Endothelial cell (in vitro differentiated cells): ENCODE measurements around the gene NIPAL3. TPM values are rescaled to one million over a fixed set of nuclear protein-coding genes. Genes with fewer than 3 reads are reported as not detected.

Source experiments
- DNase-seq: peaks from one replicate; pipeline ENCODE4 v3.0.0; 2021; ENCODE audit warnings: low spot score
- H3K27ac Mint-ChIP-seq: one replicate; pipeline ENCODE4 v1.8.0; 2021; ENCODE audit warnings: mixed read lengths, inconsistent platforms; ENCODE audit not compliant: unreplicated experiment
- H3K27me3 Mint-ChIP-seq: one replicate; pipeline ENCODE4 v1.8.0; 2021; ENCODE audit warnings: mild to moderate bottlenecking, moderate library complexity, mixed read lengths, inconsistent platforms; ENCODE audit not compliant: unreplicated experiment
- H3K36me3 Mint-ChIP-seq: one replicate; pipeline ENCODE4 v1.8.0; 2021; ENCODE audit warnings: mild to moderate bottlenecking, low read depth, mixed read lengths, inconsistent platforms; ENCODE audit not compliant: unreplicated experiment
- H3K4me1 Mint-ChIP-seq: one replicate; pipeline ENCODE4 v1.8.0; 2021; ENCODE audit warnings: mild to moderate bottlenecking, mixed read lengths, inconsistent platforms; ENCODE audit not compliant: unreplicated experiment
- H3K4me3 Mint-ChIP-seq: one replicate; pipeline ENCODE4 v1.8.0; 2021; ENCODE audit warnings: mild to moderate bottlenecking, mixed read lengths, inconsistent platforms; ENCODE audit not compliant: unreplicated experiment
- H3K9me3 Mint-ChIP-seq: one replicate; pipeline ENCODE4 v1.8.0; 2021; ENCODE audit warnings: mixed read lengths, inconsistent platforms; ENCODE audit not compliant: unreplicated experiment
- CTCF ChIP-seq: fragments of 200-600 bp; sonication (generic); IDR thresholded peaks from one replicate; pipeline ENCODE4 v1.5.0; 2021; ENCODE audit warnings: antibody characterized with exemption; ENCODE audit not compliant: unreplicated experiment
- total RNA-seq: library from RNA; stranded (reverse); fragmentation: NEBNext Ultra II Directional; extraction: Animal tissue kit (Norgen Biotek cat#: 25700); gene quantifications from one replicate; pipeline ENCODE4 v1.2.1, GENCODE V29; 2021; ENCODE audit not compliant: unreplicated experiment

Gene NIPAL3
- total RNA-seq, 1 donor from 2014 or later = 9.4 TPM

GRCh38 chr1:24468685-24469316, 53.2 kb downstream of the NIPAL3 start:
- Mint-ChIP-seq H3K4me1 (peaks cover 4% of the 10 kb centered on the region), H3K36me3 (no peaks in the 10 kb centered on the region), H3K9me3 (no peaks in the 10 kb centered on the region), H3K27me3 (peaks cover 4% of the 10 kb centered on the region), H3K4me3 (no peak overlapping the region), H3K27ac (peak overlapping the region; percentile 19)
- no peak for TF ChIP-seq CTCF
- no peak for DNase-seq

- Mint-ChIP-seq H3K27ac (no peak overlapping the region), H3K27me3 (peaks cover 4% of the 10 kb centered on the region), H3K36me3 (no peaks in the 10 kb centered on the region), H3K4me3 (no peak overlapping the region), H3K4me1 (no peaks in the 10 kb centered on the region), H3K9me3 (no peaks in the 10 kb centered on the region)
- DNase-seq = no peak
- TF ChIP-seq CTCF = no peak
Observed at GRCh38 chr1:24470592-24470991, 55.0 kb downstream of the NIPAL3 start.

GRCh38 chr1:24472527-24473251, 57.1 kb downstream of the NIPAL3 start:
- no peak for DNase-seq
- H3K27ac Mint-ChIP-seq = no peak overlapping the region
- TF ChIP-seq CTCF = no peak
- no peaks in the 10 kb centered on the region for H3K36me3 Mint-ChIP-seq
- H3K27me3 Mint-ChIP-seq = no peaks in the 10 kb centered on the region
- no peak overlapping the region for H3K4me3 Mint-ChIP-seq
- no peaks in the 10 kb centered on the region for H3K9me3 Mint-ChIP-seq
- H3K4me1 Mint-ChIP-seq = no peaks in the 10 kb centered on the region

- DNase-seq = no peak
- peaks cover 1% of the 10 kb centered on the region for H3K27me3 Mint-ChIP-seq
- H3K4me1 Mint-ChIP-seq = no peaks in the 10 kb centered on the region
- no peak overlapping the region for H3K4me3 Mint-ChIP-seq
- no peaks in the 10 kb centered on the region for H3K36me3 Mint-ChIP-seq
- no peak overlapping the region for H3K27ac Mint-ChIP-seq
- no peak for TF ChIP-seq CTCF
- no peaks in the 10 kb centered on the region for H3K9me3 Mint-ChIP-seq
Observed at GRCh38 chr1:24474193-24474592, 58.6 kb downstream of the NIPAL3 start.

GRCh38 chr1:24475700-24476099, 60.1 kb downstream of the NIPAL3 start:
- Mint-ChIP-seq H3K4me1 (no peaks in the 10 kb centered on the region), H3K36me3 (no peaks in the 10 kb centered on the region), H3K27me3 (peaks cover 2% of the 10 kb centered on the region), H3K27ac (no peak overlapping the region), H3K4me3 (no peak overlapping the region), H3K9me3 (no peaks in the 10 kb centered on the region)
- DNase-seq = no peak
- no peak for TF ChIP-seq CTCF
